Measurements from ENCODE around the gene HAGH. TPM values are rescaled to one million over a fixed set of nuclear protein-coding genes. Genes with fewer than 3 reads are reported as not detected.
A peak's percentile ranks its signal among the peaks of the same experiment; 100 is the strongest.

HAGH gene
- total and polyA plus RNA-seq, 9 of the 15 experiments (the other 6 are each of a cell fraction or from before 2014, with no cell fraction given), result 0.46 to 35.1 (median 16.8) TPM

DNA sequence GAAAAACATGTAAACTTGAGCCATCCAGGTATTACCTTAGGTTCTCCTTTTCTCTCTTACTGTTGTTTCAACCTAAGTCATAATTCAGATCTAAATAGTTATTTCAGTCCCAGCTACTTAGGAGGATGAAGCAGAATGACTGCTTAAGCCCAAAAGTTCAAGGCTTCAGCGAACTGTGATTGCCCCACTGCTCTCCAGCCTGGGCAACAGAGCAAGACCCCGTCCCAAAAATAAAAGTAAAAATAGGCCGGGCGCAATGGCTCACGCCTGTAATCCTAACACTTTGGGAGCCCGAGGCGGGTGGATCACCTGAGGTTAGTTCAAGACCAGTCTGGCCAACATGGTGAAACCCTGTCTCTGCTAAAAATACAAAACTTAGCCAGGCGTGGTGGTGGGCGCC, 35.8 kb upstream of the HAGH start:
- ChIA-PET POLR2A (interaction anchor here (1.0 kb wide), 1 partner anchor 102 kb away, joined by 3 read pairs; the partner anchor contains the start of gene RPS2), CTCF (ENCODE audit: low intra/inter-chr PET ratio) (interaction anchor here (3.1 kb wide), 1 partner anchor 67 kb away, joined by 51 read pairs; no protein-coding TSS in a partner anchor)
- no peak for DNase-seq (ENCODE audit: extremely low read depth in 1 of 4, low spot score in 3 of 4)
- Histone ChIP-seq H3K27me3 (ENCODE audit: control insufficient read depth in 2 of 2, insufficient read depth in 2 of 2, low read length in 2 of 2) (no peaks in the 10 kb centered on the region), H3K9me3 (replicated peaks; ENCODE audit: control insufficient read depth, insufficient read depth, low read depth, low read length) (no peaks in the 10 kb centered on the region), H2AFZ (ENCODE audit: low read depth, low read length) (no peak overlapping the region), H3K36me3 (ENCODE audit: control insufficient read depth, insufficient read depth, low read length) (peaks cover 65% of the 10 kb centered on the region), H3K27ac (ENCODE audit: extremely low read depth, low read depth, low read length) (no peak overlapping the region), H3K4me1 (replicated peaks in 1 of 2; ENCODE audit: control insufficient read depth in 2 of 2, insufficient read depth in 2 of 2, low read length in 2 of 2) (no peaks in the 10 kb centered on the region), H4K20me1 (replicated peaks; ENCODE audit: control insufficient read depth, insufficient read depth, low read length) (no peaks in the 10 kb centered on the region), H3K9ac (ENCODE audit: insufficient read depth in 1 of 2, low read depth in 2 of 2, low read length in 2 of 2) (no peak overlapping the region), H3K9me1 (ENCODE audit: control insufficient read depth, insufficient read depth, low read length) (no peaks in the 10 kb centered on the region), H3K4me3 (no peak overlapping the region), H3K4me2 (ENCODE audit: insufficient read depth, low read length) (no peak overlapping the region), H3K79me2 (ENCODE audit: control insufficient read depth, insufficient read depth, low read length) (peaks cover 43% of the 10 kb centered on the region)
- ATAC-seq, result no peak
- TF ChIP-seq FOXA3 (CRISPR knock-in tag; conservative IDR thresholded peaks at IDR 0.05 in 1 of 2, IDR thresholded peaks at IDR 0.05 in 1 of 2) (no peak), EWSR1 (IDR thresholded peaks at IDR 0.05; ENCODE audit: borderline replicate concordance, low read depth, partially characterized antibody) (no peak), ZNF121 (CRISPR knock-in tag; conservative IDR thresholded peaks at IDR 0.05) (peak; percentile 63)
- no peak for FAIRE-seq
- intact Hi-C loops (cut with micrococcal nuclease), result no loop called here
- BruUV-seq (replicated peaks), result no TSS peak
- in situ Hi-C loops (cut with MboI), result no loop called here
- 91% methylated on average over 5 of the region's 9 CpGs for WGBS (ENCODE audit: insufficient coverage, low coverage, missing lambda C conversion rate)

DNA sequence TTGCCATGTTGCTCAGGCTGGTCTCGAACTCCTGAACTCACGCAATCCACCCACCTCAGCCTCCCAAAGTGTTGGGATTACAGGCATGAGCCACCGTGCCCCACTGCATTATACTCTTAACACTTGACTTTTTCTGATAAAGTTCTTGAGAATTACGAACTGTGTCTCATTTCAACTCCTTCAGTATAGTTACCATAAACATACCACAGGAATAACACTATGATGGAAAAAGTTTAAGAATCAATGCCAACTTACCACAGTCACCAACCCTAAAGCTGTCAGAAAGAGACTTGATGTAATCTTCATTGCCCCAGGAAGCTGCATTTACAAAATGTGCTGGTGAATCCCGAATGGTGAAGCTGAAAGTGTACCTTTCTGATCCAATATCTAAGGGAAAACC, 35.1 kb upstream of the HAGH start:
- no peak overlapping the region for H3K4me3 ChIP-seq
- intact Hi-C loops (cut with micrococcal nuclease) (no loop called here), in situ Hi-C loops (cut with MboI) (no loop called here)
- FAIRE-seq (no peak), ATAC-seq (no peak), DNase-seq (ENCODE audit: extremely low read depth in 1 of 4, low spot score in 3 of 4) (no peak)
- peaks cover 38% of the 10 kb centered on the region for H3K79me2 ChIP-seq (ENCODE audit: control insufficient read depth, insufficient read depth, low read length)
- no peaks in the 10 kb centered on the region for H4K20me1 ChIP-seq (replicated peaks; ENCODE audit: control insufficient read depth, insufficient read depth, low read length)
- H3K4me1 ChIP-seq (replicated peaks in 1 of 2; ENCODE audit: control insufficient read depth in 2 of 2, insufficient read depth in 2 of 2, low read length in 2 of 2), result no peaks in the 10 kb centered on the region
- H3K9ac ChIP-seq (ENCODE audit: insufficient read depth in 1 of 2, low read depth in 2 of 2, low read length in 2 of 2), result no peak overlapping the region
- no peaks in the 10 kb centered on the region for H3K27me3 ChIP-seq (ENCODE audit: control insufficient read depth in 2 of 2, insufficient read depth in 2 of 2, low read length in 2 of 2)
- WGBS (ENCODE audit: insufficient coverage, low coverage, missing lambda C conversion rate), result 94% methylated on average over 5 of the region's 5 CpGs
- no peaks in the 10 kb centered on the region for H3K9me1 ChIP-seq (ENCODE audit: control insufficient read depth, insufficient read depth, low read length)
- POLR2A ChIA-PET, result interaction anchor here (0.6 to 1.0 kb wide), 2 partner anchors 103 to 113 kb away, joined by 3 read pairs; partner anchors contain the start of gene RPS2
- CTCF ChIA-PET (ENCODE audit: low intra/inter-chr PET ratio), result interaction anchor here (3.1 kb wide), 1 partner anchor 68 kb away, joined by 51 read pairs; no protein-coding TSS in a partner anchor
- H3K4me2 ChIP-seq (ENCODE audit: insufficient read depth, low read length), result no peak overlapping the region
- no TSS peak for BruUV-seq (replicated peaks)
- peaks cover 71% of the 10 kb centered on the region for H3K36me3 ChIP-seq (ENCODE audit: control insufficient read depth, insufficient read depth, low read length)
- no peak overlapping the region for H3K27ac ChIP-seq (ENCODE audit: extremely low read depth, low read depth, low read length)
- H2AFZ ChIP-seq (ENCODE audit: low read depth, low read length), result no peak overlapping the region
- no peaks in the 10 kb centered on the region for H3K9me3 ChIP-seq (replicated peaks; ENCODE audit: control insufficient read depth, insufficient read depth, low read depth, low read length)
- TF ChIP-seq EWSR1 (IDR thresholded peaks at IDR 0.05; ENCODE audit: borderline replicate concordance, low read depth, partially characterized antibody) (no peak), ZNF184 (CRISPR knock-in tag; IDR thresholded peaks at IDR 0.05) (no peak), NFRKB (IDR thresholded peaks at IDR 0.05; ENCODE audit: low read depth) (no peak), CHD4 (IDR thresholded peaks at IDR 0.05; ENCODE audit: insufficient read depth, insufficient replicate concordance, low read depth, low read length, poor library complexity, severe bottlenecking) (no peak), ESRRB (CRISPR knock-in tag; IDR thresholded peaks at IDR 0.05; ENCODE audit: borderline replicate concordance) (no peak), MIER1 (IDR thresholded peaks at IDR 0.05; ENCODE audit: low read depth) (no peak), FOXA3 (CRISPR knock-in tag; conservative IDR thresholded peaks at IDR 0.05 in 1 of 2, IDR thresholded peaks at IDR 0.05 in 1 of 2) (no peak), ZNF217 (CRISPR knock-in tag; IDR thresholded peaks at IDR 0.05) (no peak), SMAD1 (IDR thresholded peaks at IDR 0.05; ENCODE audit: low read depth, low read length, partially characterized antibody) (no peak), TCF7 (IDR thresholded peaks at IDR 0.05; ENCODE audit: borderline replicate concordance) (no peak)
- TF ChIP-seq, protein P1, sequence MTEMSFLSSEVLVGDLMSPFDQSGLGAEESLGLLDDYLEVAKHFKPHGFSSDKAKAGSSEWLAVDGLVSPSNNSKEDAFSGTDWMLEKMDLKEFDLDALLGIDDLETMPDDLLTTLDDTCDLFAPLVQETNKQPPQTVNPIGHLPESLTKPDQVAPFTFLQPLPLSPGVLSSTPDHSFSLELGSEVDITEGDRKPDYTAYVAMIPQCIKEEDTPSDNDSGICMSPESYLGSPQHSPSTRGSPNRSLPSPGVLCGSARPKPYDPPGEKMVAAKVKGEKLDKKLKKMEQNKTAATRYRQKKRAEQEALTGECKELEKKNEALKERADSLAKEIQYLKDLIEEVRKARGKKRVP (CRISPR knock-in tag; IDR thresholded peaks at IDR 0.05), result no peak
- TF ChIP-seq, protein P2, sequence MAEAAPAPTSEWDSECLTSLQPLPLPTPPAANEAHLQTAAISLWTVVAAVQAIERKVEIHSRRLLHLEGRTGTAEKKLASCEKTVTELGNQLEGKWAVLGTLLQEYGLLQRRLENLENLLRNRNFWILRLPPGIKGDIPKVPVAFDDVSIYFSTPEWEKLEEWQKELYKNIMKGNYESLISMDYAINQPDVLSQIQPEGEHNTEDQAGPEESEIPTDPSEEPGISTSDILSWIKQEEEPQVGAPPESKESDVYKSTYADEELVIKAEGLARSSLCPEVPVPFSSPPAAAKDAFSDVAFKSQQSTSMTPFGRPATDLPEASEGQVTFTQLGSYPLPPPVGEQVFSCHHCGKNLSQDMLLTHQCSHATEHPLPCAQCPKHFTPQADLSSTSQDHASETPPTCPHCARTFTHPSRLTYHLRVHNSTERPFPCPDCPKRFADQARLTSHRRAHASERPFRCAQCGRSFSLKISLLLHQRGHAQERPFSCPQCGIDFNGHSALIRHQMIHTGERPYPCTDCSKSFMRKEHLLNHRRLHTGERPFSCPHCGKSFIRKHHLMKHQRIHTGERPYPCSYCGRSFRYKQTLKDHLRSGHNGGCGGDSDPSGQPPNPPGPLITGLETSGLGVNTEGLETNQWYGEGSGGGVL (CRISPR knock-in tag; IDR thresholded peaks at IDR 0.05), result no peak

All from K562 (cell line).